ENCODE measurements around the gene ATP6V0A1.
"Not testable (repeated sequence)": the region's sequence is repeated elsewhere in the genome, so short reads cannot be mapped to it uniquely, and the experiment has no call there.

ATP6V0A1 gene

GRCh38 chr17:42477824-42478223, 19.1 kb downstream of the ATP6V0A1 start:
- not testable (repeated sequence) for DNase-seq

- DNase-seq = no peak
Measured at GRCh38 chr17:42484304-42484703, 25.6 kb downstream of the ATP6V0A1 start.

- DNase-seq = no peak
Measured at GRCh38 chr17:42485680-42486079, 27.0 kb downstream of the ATP6V0A1 start.

- DNase-seq = no peak
Measured at GRCh38 chr17:42488032-42488431, 29.4 kb downstream of the ATP6V0A1 start.

- peak; percentile 17 for DNase-seq
Measured at GRCh38 chr17:42493319-42493718, 34.6 kb downstream of the ATP6V0A1 start.

GRCh38 chr17:42494673-42495072, 36.0 kb downstream of the ATP6V0A1 start:
- no peak for DNase-seq

GRCh38 chr17:42498828-42499227, 40.1 kb downstream of the ATP6V0A1 start:
- DNase-seq = no peak

- no peak for DNase-seq
Measured at GRCh38 chr17:42502091-42502490, 43.4 kb downstream of the ATP6V0A1 start.

- no peak for DNase-seq
Measured at GRCh38 chr17:42502926-42503325, 44.2 kb downstream of the ATP6V0A1 start.

- DNase-seq = no peak
Measured at GRCh38 chr17:42507671-42508070, 49.0 kb downstream of the ATP6V0A1 start.

GRCh38 chr17:42508426-42509165, 49.9 kb downstream of the ATP6V0A1 start:
- no peak for DNase-seq

GRCh38 chr17:42509409-42509808, 50.7 kb downstream of the ATP6V0A1 start:
- no peak for DNase-seq

- no peak for DNase-seq
Measured at GRCh38 chr17:42509841-42510240, 51.2 kb downstream of the ATP6V0A1 start.

GRCh38 chr17:42512246-42512645, 53.6 kb downstream of the ATP6V0A1 start:
- no peak for DNase-seq

GRCh38 chr17:42512733-42513251, 54.1 kb downstream of the ATP6V0A1 start:
- DNase-seq = no peak

GRCh38 chr17:42513686-42514085, 55.0 kb downstream of the ATP6V0A1 start:
- no peak for DNase-seq

GRCh38 chr17:42514279-42514678, 55.6 kb downstream of the ATP6V0A1 start:
- no peak for DNase-seq

- no peak for DNase-seq
Measured at GRCh38 chr17:42514867-42515266, 56.2 kb downstream of the ATP6V0A1 start.

- DNase-seq = peak; percentile 78
Measured at GRCh38 chr17:42517516-42517915, 58.8 kb downstream of the ATP6V0A1 start.

- peak; percentile 68 for DNase-seq
Measured at GRCh38 chr17:42518046-42518754, 59.5 kb downstream of the ATP6V0A1 start.

- DNase-seq = peak; percentile 87
Measured at GRCh38 chr17:42518755-42519545, 60.3 kb downstream of the ATP6V0A1 start.

GRCh38 chr17:42519546-42520491, 61.1 kb downstream of the ATP6V0A1 start:
- no peak for DNase-seq
